ENCODE results near the gene DNAAF6.

DNAAF6 gene

DNA sequence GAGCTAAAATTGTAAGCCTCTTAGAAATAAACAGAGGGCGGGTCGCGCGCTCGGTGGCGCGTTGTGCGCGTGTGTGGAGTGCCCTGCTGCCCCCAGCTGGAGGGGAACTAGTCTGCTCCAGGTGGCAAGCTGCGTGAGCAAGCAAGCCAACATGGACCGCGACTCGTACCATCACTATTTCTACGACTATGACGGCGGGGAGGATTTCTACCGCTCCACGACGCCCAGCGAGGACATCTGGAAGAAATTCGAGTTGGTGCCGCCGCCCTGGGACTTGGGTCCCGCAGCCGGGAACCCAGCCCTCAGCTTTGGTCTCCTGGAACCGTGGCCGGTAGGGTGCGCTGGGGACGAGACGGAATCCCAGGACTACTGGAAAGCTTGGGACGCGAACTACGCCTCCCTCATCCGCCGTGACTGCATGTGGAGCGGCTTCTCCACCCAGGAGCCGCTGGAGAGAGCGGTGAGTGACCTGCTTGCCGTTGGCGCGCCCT, 66.1 kb downstream of the DNAAF6 start:
- Histone ChIP-seq H3K9me3 (ENCODE audit: control insufficient read depth, insufficient read depth, low read depth, low read length) (no peaks in the 10 kb centered on the region; the same call in 1 of the 2 replicates), H3K27ac (ENCODE audit: extremely low read depth, low read depth, low read length) (no peak overlapping the region), H3K4me3 (ENCODE audit: low read depth, low read length) (peak overlapping the region; percentile 26), H3K4me1 (ENCODE audit: control insufficient read depth, insufficient read depth, low read length) (no peaks in the 10 kb centered on the region), H3K36me3 (ENCODE audit: control insufficient read depth in 2 of 2, insufficient read depth in 1 of 2, low read length in 2 of 2) (no peaks in the 10 kb centered on the region; a peak in 1 of 3 replicates)
- CTCF ChIA-PET, result interaction anchor here (0.7 to 1.8 kb wide), 7 partner anchors 9 to 291 kb away, joined by 3 to 6 read pairs (median 3); partner anchors contain the start of gene RBM41
- POLR2A ChIA-PET, result no interaction called here
- 0 out of 2 replicates have a peak, but pooled peaks have one; percentile 48 for TF ChIP-seq PBX3 (CRISPR knock-in tag; IDR thresholded peaks at IDR 0.05)
- TF ChIP-seq, protein P1, sequence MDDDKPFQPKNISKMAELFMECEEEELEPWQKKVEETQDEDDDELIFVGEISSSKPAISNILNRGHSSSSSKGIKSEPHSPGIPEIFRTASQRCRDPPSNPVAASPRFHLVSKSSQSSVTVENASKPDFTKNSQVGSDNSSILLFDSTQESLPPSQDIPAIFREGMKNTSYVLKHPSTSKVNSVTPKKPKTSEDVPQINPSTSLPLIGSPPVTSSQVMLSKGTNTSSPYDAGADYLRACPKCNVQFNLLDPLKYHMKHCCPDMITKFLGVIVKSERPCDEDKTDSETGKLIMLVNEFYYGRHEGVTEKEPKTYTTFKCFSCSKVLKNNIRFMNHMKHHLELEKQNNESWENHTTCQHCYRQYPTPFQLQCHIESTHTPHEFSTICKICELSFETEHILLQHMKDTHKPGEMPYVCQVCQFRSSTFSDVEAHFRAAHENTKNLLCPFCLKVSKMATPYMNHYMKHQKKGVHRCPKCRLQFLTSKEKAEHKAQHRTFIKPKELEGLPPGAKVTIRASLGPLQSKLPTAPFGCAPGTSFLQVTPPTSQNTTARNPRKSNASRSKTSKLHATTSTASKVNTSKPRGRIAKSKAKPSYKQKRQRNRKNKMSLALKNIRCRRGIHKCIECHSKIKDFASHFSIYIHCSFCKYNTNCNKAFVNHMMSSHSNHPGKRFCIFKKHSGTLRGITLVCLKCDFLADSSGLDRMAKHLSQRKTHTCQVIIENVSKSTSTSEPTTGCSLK (tag by site-specific recombination; IDR thresholded peaks at IDR 0.05), result no peak
- peak; percentile 11; the same call in 1 of the 2 replicates for TF ChIP-seq ZNF654 (tag by site-specific recombination; IDR thresholded peaks at IDR 0.05; ENCODE audit: low read depth)
- TF ChIP-seq MEIS1 (CRISPR knock-in tag; IDR thresholded peaks at IDR 0.05; ENCODE audit: borderline replicate concordance), result 0 out of 2 replicates have a peak, but pooled peaks have one; percentile 11
- TF ChIP-seq ZNF354C (tag by site-specific recombination; IDR thresholded peaks at IDR 0.05; ENCODE audit: borderline replicate concordance, low read depth), result no peak
- no peak for TF ChIP-seq ZNF404 (tag by site-specific recombination; IDR thresholded peaks at IDR 0.05)
- TF ChIP-seq ZNF473 (tag by site-specific recombination; IDR thresholded peaks at IDR 0.05), result no peak
- TF ChIP-seq PRDM10 (tag by site-specific recombination; IDR thresholded peaks at IDR 0.05), result 0 out of 2 replicates have a peak, but pooled peaks have one; percentile 13
- TF ChIP-seq ZNF529 (tag by site-specific recombination; IDR thresholded peaks at IDR 0.05; ENCODE audit: insufficient replicate concordance), result no peak

DNA sequence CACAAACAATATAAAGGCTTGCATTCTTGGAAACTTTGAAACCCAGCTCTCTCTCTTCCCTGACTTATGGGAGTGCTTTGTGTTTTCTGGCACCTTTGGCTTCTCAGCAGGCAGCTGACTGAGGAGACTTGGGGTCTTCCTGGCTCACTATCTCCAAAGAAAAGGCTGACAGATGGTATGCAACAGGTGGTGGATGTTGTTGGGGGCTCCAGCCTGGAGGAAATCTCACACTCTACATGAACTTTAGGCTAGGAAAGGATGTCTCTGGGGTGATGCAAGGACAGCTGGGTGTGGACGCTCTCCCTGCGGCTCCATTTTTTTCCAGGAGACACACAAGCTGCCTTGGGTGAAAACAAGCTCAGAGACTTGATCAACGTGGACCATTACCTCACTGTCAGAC, 67.4 kb downstream of the DNAAF6 start:
- Histone ChIP-seq H3K36me3 (ENCODE audit: control insufficient read depth in 2 of 2, insufficient read depth in 1 of 2, low read length in 2 of 2) (no peaks in the 10 kb centered on the region; a peak in 1 of 3 replicates), H3K9me3 (ENCODE audit: control insufficient read depth, insufficient read depth, low read depth, low read length) (no peaks in the 10 kb centered on the region; the same call in 1 of the 2 replicates), H3K27ac (ENCODE audit: extremely low read depth, low read depth, low read length) (no peak overlapping the region), H3K4me3 (ENCODE audit: low read depth, low read length) (no peak overlapping the region), H3K4me1 (ENCODE audit: control insufficient read depth, insufficient read depth, low read length) (no peaks in the 10 kb centered on the region)
- no peak for TF ChIP-seq ZNF501 (tag by site-specific recombination; IDR thresholded peaks at IDR 0.05)
- peak; percentile 84 for TF ChIP-seq SCRT2 (tag by site-specific recombination; IDR thresholded peaks at IDR 0.05)
- no peak for TF ChIP-seq ZNF692 (tag by site-specific recombination; IDR thresholded peaks at IDR 0.05)
- TF ChIP-seq SCRT1 (tag by site-specific recombination; IDR thresholded peaks at IDR 0.05; ENCODE audit: borderline replicate concordance), result peak; percentile 60; the same call in 1 of the 2 replicates
- ChIA-PET POLR2A (interaction anchor here (0.6 kb wide), 1 partner anchor 202 kb away, joined by 3 read pairs; no protein-coding TSS in a partner anchor), CTCF (no interaction called here)
